NK-92 treated with Interleukin-12 subunit alpha and Interleukin-12 subunit beta, amount 100 ng/mL, for 24 hours (cell line): ENCODE measurements around the gene MCAM.

Source experiments
- DNase-seq: peaks from one replicate; lab custom pipeline; 2025; lab: John Stamatoyannopoulos, UW

MCAM gene

GRCh38 chr11:119306373-119306890 lies 10.5 kb downstream of the MCAM start:
- DNase-seq, result no peak

GRCh38 chr11:119305556-119306372 lies 11.2 kb downstream of the MCAM start:
- no peak for DNase-seq

DNA sequence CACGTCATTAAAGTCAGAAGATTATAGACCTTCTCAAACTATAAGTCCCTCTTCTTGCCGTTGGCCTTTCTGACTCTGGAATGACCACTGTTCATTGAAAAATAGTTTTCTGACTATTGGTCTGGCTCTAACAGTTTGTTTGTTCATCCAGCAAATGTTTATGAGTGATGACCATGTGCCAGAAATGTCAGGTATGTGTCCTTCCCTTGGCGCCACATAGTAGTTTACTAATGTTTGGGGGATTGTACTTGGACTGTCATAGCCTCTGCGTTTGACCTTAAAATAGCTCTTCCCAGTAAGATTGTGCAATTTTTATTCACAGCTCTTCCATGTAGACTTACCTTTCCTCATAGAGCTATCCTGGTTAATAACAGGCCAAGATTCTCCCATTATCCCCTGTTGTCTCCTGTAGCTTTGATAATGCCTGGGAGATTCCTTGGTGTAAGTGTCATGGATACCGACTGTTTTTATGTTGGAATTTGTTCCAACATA lies 13.7 kb downstream of the MCAM start:
- no peak for DNase-seq

GRCh38 chr11:119300198-119300964 lies 16.5 kb downstream of the MCAM start:
- no peak for DNase-seq

GRCh38 chr11:119299416-119299815 lies 17.5 kb downstream of the MCAM start:
- no peak for DNase-seq

- no peak for DNase-seq
Measured at GRCh38 chr11:119298726-119299125, 18.2 kb downstream of the MCAM start.

GRCh38 chr11:119297938-119298337 lies 19.0 kb downstream of the MCAM start:
- no peak for DNase-seq

DNA sequence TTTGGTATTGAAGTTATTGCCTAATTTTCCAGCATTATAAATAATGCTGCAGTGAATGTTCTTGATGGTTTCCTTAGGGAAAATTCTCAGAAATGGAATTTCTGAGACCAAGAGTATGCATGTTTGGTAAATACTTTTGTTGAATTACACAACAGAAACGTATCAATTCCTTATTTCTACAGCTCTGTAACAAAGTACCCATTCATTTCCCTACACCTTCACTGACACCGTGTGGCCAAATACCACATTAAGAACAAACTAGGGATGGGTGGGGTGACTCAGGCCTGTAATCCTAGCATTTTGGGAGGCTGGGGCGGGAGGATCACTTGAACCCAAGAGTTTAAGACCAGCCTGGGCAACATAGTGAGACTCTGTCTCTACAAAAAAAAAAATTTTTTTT lies 21.8 kb downstream of the MCAM start:
- DNase-seq, result no peak

DNA sequence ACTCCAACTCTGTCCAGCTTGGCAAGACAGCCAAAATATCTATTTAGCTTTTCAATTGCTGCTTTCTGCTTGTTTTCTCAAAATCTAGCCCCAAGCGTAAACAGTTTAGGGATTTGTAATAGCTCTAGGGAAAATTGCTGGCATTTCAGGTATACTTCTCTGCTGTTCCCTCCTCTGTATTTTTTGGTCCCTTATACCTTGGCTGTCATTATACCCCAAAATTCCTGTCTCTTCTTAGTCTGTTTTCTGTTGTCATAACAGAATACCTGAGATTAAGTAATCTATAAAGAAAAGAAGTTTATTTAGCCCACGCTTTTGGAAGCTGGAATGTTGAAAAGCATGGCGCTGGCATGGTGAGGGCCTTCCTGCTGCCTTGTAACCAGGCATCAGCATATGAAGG lies 23.5 kb downstream of the MCAM start:
- DNase-seq, result no peak

DNA sequence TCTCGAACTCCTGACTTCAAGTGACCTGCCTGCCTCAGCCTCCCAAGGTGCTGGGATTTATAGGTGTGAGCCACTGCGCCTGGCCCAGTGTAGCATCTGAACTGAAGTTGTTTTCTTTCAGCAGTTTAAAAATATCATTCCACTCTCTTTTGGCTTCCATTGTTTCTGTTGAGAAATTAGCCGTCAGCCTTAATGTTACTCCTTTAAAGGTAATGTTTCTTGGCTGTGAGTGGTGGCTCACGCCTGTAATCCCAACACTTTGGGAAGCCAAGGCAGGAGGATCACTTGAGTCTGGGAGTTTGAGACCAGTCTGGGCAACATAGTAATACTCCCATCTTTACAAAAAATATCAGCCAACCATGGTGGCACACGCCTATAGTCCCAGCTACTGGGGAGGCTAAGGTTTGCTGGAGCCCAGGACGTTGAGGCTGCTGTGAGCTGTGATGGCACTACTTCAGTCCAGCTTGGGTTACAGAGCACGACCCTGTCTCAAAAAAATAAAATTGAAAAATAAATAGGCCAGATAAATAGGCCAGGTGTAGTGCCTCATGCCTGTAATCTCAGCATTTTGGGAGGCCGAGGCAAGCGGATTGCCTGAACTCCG lies 25.9 kb downstream of the MCAM start:
- no peak for DNase-seq

DNA sequence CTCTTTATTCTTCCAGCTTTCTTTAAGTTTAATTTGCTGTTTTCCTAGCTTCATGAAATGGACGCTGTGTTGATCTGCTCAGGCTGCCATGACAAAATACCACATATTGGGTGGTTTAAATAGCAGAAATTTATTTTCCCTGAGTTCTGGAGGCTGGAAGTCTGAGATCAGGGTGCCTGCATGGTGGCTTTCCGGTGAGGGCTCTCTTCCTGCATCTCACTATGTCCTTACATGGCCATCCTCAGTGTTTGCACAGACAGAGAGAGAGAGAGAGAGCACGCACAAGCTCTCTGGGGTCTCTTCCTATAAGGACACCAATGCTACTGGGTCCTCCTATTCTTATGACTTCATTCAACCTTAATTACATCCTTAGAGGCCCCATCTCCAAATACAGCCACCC lies 28.7 kb downstream of the MCAM start:
- DNase-seq, result no peak

GRCh38 chr11:119285431-119285830 lies 31.5 kb downstream of the MCAM start:
- no peak for DNase-seq

DNA sequence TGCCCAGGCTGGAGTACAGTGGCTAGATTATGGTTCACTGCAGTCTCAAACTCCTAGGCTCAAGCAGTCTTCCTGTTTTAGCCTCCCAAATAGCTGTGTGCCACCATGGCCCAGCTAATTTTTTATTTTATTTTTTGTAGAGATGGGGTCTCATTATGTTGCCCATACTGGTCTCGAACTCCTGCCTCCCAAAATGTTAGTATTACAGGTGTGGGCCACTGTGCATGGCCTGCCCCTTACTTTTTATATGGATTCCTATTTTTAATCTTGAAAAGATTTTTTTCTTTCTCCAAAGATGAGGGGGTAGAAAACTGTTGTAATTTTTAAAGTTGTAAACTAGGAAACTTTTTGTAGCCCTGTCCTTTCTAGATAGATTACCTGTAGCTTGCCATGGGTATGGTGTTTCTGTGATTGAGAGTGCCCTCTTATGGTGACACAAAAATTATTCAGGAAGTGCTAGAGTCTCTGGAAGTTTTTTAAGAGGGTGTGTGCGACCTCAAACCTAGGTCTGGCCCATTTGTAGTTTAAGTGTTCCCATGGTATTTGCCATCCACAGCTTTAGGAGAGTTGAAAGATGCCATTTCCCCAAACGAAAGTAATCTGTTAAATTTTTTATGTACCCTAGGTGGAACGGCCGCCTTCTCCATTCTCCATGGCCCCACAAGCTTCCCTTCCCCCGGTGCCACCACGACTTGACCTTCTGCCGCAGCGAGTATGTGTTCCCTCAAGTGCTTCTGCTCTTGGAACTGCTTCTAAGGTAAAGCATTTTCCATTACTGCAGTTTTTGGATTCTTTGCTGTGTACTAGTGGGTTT lies 32.4 kb downstream of the MCAM start:
- no peak for DNase-seq

DNA sequence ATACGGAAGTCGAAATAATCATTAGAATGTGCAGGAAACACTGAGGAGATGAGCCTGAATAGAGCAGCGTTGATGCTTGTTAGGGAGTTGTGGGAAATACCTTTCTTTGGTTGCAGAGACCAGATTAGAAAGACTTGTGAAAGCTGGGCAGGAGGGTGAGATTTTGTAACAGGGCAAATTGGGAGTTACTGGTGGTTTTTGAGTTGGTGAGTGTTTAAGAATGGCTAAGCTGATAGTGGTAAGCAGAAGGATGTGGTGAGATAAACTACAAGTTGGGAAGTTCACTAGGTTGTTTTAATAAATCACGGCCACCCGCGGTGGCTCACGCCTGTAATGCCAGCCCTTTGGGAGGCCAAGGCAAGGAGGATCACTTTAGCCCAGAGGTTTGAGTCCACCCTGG lies 34.4 kb downstream of the MCAM start:
- peak; percentile 11 for DNase-seq

- DNase-seq, result no peak
Measured at GRCh38 chr11:119277660-119278059, 39.3 kb downstream of the MCAM start.

- DNase-seq, result no peak
Measured at GRCh38 chr11:119273721-119274120, 43.2 kb downstream of the MCAM start.

DNA sequence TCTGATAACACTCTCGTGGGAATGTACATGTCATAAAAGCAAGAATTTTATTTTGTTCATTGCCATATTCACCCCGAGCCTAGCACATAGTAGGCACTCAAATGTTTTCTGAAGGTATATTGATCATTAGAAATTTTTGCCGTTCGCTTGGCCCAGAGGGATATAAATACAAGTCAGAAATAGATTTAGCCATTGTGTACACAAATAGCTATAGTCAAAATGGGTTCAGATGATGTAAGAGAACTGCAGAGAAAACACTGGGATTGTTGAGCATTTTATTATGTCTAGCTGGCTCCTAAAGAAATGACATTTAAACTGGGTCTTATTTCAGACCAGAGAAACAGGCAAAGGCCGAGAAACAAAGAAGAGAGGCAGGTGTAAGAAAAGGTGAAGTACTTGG lies 49.3 kb downstream of the MCAM start:
- no peak for DNase-seq

DNA sequence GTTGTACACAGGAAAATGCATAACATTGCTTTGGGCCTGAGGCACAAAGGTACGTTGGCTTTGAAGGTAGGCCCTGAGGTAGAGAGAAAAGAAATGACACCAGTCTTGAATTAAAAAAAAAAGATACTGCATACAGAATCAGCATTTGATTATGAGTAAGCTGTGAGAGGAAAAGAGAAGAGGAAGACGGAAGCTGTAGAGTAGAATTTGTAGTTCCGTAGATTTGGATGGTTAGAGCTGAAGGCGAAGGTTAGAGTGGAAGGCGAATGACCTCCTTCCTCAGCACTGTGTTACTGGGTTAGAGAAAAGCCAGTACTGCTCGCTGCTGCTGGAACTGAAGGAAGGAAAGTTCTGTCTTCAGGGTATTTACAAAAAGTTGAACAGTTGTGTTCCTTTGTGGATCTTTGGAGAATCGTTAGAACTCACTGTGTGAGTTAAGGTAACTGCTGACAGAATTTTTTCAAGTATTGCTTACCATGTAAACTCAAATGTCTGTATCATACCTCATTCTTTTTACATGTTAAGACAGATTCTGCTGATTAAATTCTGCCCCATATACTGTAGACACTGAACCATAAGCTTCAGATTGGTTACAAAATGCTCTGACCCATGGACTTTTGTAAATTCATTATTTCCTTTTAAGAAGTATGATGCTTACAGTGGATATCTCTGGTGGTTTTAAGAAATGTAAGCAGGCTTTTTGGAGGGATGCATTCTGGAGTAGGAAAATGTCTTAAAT lies 50.2 kb downstream of the MCAM start:
- no peak for DNase-seq

GRCh38 chr11:119266063-119266462 lies 50.9 kb downstream of the MCAM start:
- no peak for DNase-seq

DNA sequence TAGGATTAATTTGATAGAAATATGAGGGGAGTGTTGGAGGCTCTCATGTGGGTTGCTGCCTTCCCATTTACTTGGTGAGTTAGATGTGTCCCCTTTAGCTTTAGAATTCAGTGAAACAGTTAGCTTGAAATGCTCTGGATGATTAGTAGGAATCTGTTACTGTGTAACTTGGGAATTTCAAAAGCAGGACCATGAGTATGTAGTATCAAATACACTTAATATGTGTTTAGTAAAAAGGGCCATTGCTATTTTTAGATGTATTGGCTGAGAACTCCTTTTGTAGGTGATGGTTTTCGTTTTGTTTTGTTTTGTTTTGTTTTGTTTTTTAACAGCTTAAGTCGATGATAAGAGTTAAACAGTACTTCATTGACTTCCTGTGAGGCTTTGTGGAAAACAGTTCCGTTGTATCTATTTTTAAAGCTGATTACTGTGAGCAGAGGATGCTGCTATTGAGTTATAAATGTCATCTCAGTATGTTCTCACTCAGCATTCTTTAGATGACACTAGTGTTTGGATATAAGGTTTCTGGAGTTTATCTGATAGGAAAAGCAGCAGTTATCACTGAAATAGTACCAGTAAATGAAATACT lies 53.5 kb downstream of the MCAM start:
- DNase-seq, result no peak
